ENCODE data around the gene ACSF2.
"Not testable (repeated sequence)": the region's sequence is repeated elsewhere in the genome, so short reads cannot be mapped to it uniquely, and the experiment has no call there.

The ACSF2 gene

GRCh38 chr17:50465635-50466034, 39.6 kb downstream of the ACSF2 start:
- DNase-seq: no peak

GRCh38 chr17:50466371-50467113, 40.5 kb downstream of the ACSF2 start:
- no peak for DNase-seq

DNA sequence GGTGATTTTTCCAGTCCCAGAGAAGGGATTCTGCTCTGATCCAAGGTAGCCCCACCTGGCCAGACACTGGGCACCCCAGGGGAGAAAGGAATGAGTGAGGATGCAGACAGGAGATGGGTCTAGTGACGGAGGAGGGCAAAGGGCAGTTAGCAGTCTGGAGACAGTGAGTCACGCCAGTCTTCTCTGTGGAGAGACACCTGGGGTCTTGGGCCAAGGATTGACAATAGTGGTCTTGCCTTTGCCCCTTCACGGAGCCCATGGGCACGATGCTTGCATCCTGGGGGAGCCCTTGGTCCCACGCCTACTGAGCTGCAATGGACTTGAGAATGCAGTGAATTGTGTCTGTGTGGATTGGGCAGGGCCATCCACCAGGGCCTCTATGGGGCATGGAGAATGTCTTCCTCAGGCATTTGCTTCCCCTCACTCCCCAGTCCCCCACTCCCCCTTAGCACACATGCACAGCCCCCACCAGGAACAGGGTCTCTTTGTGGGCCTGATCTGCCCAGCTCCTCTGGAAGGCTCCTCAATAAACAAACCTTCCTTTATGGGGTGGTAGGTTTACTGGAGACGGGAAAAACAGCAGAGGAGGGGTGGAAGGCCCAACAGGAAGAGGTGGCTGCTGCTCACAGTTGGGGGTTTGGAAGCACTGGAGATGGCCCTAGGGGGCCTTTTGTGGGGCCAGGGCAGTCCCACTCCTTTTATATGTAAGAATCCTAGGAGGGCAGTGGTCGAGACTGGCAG, 41.3 kb downstream of the ACSF2 start:
- no peak for DNase-seq

GRCh38 chr17:50467855-50468303, 41.9 kb downstream of the ACSF2 start:
- DNase-seq: no peak

DNA sequence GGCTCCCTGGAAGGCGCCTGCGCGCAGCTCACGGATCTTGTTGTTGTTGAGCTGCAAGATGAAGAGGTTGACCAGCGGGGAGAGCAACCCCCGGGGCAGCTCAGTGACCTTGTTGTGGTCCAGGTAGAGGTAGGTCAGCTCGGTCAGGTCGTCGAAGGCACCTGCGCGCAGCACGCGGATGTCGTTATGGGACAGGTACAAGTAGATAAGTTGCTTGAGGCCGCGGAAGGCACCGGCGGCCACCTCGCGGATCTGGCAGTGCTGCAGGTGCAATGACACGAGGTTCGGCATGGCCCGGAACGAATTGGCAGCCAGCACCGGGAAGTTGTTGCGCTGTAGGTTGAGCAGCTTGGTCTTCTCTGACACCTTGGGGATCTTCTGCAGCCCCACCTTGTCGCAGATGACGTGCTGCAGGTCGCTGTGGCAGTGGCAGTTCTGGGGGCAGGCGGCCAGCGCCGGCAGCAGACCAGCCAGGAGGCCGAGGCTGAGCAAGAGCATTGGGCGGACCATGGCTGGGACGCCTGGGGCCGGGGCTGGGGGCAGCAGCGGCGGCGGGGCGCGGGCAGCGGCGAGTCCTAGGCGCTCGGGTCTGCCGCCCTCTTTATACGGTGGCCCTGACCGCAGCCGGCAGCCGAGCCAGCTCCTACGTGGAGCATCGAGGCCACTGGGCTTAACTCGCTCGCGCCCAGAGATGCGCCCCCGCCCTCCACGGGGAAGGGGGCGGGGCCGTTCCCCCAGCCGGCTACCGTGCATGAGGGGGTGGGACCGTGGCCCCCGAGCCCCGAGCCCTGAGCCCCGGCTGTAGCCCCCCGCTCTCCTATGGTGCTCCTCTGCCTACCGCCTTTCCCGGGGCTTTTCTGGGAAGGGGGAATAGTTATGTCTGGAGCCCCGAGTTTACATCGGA, 42.5 kb downstream of the ACSF2 start, which contains the start of gene CHAD:
Gene CHAD (minus strand): TSS at position 577 of the 904 bp plus-strand sequence. CDS start 67 bp downstream, at position 510.
- DNase-seq: no peak

DNA sequence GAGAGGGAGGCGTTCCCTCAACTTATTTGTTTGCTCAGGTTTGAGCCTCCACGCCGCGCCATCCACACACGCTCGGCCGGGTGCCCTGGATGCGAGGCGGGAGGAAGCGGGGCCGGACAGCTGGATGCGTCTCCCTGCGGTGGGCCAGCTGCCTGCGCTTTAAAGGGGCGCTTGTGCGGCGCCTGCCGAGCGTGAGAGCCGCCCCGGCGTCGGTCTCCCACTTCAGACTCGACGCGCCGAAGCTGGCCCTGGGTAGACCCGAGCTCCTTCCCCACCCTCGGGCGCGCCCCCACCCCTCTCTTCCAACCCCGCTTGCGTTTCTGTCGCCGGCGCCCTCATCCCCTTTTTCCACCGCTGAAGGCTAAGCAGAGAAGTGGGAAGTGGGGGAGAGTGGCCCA, 43.2 kb downstream of the ACSF2 start:
- no peak for DNase-seq

GRCh38 chr17:50469671-50470305, 43.8 kb downstream of the ACSF2 start:
- no peak for DNase-seq

GRCh38 chr17:50470426-50470825, 44.4 kb downstream of the ACSF2 start:
- DNase-seq: no peak

- no peak for DNase-seq
Measured at GRCh38 chr17:50471009-50471905, 45.2 kb downstream of the ACSF2 start.

DNA sequence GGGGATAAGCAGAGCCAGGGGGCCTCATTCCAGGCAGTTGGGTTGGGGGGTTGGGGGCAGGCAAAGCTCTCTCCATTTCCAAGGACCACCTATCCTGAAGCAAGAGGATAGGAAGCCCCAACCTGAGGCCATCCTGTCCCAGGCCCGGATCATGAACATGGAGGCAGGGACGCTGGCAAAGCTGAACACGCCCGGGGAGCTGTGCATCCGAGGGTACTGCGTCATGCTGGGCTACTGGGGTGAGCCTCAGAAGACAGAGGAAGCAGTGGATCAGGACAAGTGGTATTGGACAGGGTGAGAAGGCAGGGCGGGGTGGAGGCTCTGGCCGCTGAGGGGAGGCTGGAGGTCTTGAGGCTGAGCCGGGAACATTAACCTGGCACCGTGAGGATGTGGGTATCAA, 46.3 kb downstream of the ACSF2 start:
- DNase-seq: no peak

GRCh38 chr17:50472761-50473161, 46.7 kb downstream of the ACSF2 start:
- not testable (repeated sequence) for DNase-seq

- no peak for DNase-seq
Measured at GRCh38 chr17:50473901-50474300, 47.9 kb downstream of the ACSF2 start.

DNA sequence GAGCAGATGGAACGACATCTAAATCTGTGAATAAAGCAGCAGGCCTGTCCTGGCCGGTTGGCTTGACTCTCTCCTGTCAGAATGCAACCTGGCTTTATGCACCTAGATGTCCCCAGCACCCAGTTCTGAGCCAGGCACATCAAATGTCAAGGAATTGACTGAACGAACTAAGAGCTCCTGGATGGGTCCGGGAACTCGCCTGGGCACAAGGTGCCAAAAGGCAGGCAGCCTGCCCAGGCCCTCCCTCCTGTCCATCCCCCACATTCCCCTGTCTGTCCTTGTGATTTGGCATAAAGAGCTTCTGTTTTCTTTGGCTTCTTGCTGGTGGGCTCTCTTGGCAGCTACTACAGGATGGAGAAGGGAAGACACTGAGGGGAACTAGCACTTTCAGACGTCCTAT, 48.5 kb downstream of the ACSF2 start:
- no peak for DNase-seq

DNA sequence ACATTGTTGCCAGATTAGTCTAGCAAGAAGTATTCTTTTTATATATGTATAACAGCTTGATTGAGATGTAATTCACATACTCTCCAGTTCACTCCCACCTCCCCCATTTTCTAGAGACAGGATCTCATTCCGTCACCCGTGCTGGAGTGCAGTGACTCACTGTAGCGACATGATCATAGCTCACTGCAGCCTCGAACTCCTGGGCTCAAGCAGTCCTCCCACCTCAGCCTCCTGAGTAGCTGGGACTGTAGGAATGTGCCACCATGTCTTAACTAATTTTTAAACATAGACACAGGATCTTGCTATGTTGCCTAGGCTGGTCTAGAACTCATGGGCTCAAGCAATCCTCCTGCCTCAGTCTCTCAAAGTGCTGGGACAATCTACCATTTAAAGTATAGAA, 49.3 kb downstream of the ACSF2 start:
- no peak for DNase-seq

DNA sequence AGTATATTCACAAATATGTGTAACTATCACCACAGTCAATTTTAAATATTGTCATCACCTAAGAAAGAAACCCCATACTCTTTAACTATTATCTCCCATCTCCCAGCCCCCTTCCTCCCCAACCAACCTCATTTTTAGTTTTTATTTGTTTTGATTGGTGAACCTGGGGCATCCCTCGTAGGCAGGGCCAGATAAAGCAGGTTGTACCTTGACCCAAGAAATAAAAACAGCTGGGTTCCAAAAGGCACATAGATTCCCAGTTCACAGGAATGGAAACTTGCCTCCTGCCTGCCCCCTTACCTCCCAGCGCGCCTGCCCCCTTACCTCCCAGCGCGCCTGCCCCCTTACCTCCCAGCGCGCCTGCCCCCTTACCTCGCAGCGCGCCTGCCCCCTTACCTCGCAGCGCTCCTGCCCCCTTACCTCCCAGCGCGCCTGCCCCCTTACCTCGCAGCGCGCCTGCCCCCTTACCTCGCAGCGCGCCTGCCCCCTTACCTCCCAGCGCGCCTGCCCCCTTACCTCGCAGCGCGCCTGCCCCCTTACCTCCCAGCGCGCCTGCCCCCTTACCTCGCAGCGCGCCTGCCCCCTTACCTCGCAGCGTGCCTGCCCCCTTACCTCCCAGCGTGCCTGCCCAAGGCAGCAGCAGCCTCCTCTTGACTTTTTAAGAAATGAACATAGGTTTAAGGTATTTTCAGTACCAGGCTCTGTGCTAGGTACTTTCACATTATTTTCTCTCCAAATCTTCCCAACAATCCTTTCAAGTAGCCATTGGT, 49.9 kb downstream of the ACSF2 start:
- not testable (repeated sequence) for DNase-seq

- DNase-seq: no peak
Measured at GRCh38 chr17:50476545-50477315, 50.7 kb downstream of the ACSF2 start.

DNA sequence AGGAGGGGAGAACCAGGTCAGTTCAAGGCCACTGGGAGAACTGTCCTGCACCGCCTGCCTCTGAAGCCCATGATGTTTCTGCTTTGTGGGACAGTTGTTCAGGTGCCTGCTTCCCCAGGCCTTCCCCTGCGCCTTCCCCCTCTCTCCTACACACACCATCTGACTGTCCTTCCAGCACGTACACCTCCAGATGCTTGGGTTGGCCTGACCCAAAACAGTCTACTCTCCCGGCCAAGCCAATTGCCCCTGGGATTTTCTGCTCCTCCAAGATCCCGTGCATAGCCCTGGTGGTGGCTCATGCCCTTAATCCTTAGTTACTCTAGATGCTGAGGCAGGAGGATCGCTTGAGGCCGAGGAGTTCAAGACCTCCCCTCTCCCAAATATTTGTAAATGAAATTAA, 52.0 kb downstream of the ACSF2 start:
- no peak for DNase-seq

DNA sequence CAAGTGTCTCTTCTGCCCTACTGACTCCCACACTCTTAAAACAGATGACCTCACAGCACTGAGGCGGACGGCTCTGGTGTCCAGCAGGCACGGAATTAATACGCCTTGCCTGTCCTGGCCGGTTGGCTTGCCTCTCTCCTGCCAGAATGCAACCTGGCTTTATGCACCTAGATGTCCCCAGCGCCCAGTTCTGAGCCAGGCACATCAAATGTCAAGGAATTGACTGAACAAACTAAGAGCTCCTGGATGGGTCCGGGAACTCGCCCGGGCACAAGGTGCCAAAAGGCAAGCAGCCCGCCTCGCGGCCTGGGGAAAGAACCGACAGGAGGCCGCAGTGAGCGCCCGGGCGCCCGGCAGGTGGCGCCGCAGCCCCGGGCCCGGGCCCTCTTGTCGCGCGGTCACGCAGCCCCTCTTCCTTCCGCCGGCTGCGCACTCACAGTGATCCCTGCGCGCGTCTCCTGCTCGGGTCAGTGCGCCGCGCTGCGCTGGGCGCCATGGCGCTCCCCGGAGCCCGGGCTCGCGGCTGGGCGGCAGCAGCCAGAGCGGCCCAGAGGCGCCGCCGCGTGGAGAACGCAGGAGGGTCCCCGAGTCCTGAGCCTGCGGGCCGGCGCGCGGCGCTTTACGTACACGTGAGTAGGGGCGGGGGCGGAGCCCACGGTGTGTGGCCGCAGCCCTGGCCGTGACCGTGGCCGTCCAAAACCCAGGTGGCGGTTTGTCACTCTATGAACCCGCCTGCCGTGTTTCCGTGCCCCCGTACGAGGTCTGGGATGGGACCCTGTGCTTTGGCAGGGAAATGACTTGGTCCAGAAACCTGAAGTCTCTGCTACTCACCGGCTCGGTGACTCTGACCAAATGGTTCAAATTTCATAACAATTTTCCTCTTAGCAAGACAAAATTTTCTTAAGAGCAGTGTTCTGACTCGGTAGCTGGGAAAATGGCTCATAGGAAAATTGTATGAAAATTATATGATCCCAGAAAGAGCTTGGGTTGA, 52.7 kb downstream of the ACSF2 start, which contains the start of gene RSAD1:
Gene RSAD1 (plus strand): TSS at position 470 of the 991 bp plus-strand sequence. CDS start 25 bp downstream, at position 495.
- peak; percentile 88 for DNase-seq

All from CD4-positive, alpha-beta T cell treated with Interleukin-17A for 1 hour (primary cell).